SK-N-SH (cell line): Measurements from ENCODE around the gene IFNA6.

Experiments
- EZH2phosphoT487 ChIP-seq: fragments of 200-600 bp; sonication (generic); IDR thresholded peaks from 2 replicates; pipeline ENCODE4 v1.6.1; 2017; ENCODE audit warnings: low read depth, mixed run types, mild to moderate bottlenecking, antibody characterized with exemption, moderate library complexity, borderline replicate concordance
- MAX ChIP-seq: IDR thresholded peaks from 2 replicates; pipeline ENCODE4 v1.4.0; 2012; ENCODE audit warnings: low read depth
- RCOR1 ChIP-seq: fragments of 150-350 bp; IDR thresholded peaks from 2 replicates; pipeline ENCODE4 v1.6.1; 2017; ENCODE audit warnings: antibody characterized with exemption, low read length
- RXRA ChIP-seq: IDR thresholded peaks from 2 replicates; pipeline ENCODE4 v1.4.0; 2012; ENCODE audit warnings: low read depth, mild to moderate bottlenecking, borderline replicate concordance
- TAF1 ChIP-seq: IDR thresholded peaks from 2 replicates; pipeline ENCODE4 v1.6.1; 2012; ENCODE audit warnings: low read depth, mild to moderate bottlenecking, low read length, moderate library complexity, borderline replicate concordance
- TF ChIP-seq, protein P1 (sequence below): IDR thresholded peaks from 2 replicates; pipeline ENCODE4 v1.6.1; 2012; ENCODE audit warnings: mild to moderate bottlenecking, low read depth, low read length, moderate library complexity
- TF ChIP-seq, protein P2 (sequence below): fragments of 200-600 bp; sonication (generic); IDR thresholded peaks from 2 replicates; pipeline ENCODE4 v1.6.1; 2017; ENCODE audit warnings: antibody characterized with exemption, mild to moderate bottlenecking, moderate library complexity
- TF ChIP-seq, protein P3 (sequence below): fragments of 150-350 bp; IDR thresholded peaks from 2 replicates; pipeline ENCODE4 v1.6.1; 2017; ENCODE audit warnings: antibody characterized with exemption, low read length, low read depth, borderline replicate concordance
- TF ChIP-seq, protein P4 (sequence below): fragments of 150-350 bp; IDR thresholded peaks from 2 replicates; pipeline ENCODE4 v1.6.1; 2016; ENCODE audit warnings: mild to moderate bottlenecking, low read depth, low read length

DNA sequence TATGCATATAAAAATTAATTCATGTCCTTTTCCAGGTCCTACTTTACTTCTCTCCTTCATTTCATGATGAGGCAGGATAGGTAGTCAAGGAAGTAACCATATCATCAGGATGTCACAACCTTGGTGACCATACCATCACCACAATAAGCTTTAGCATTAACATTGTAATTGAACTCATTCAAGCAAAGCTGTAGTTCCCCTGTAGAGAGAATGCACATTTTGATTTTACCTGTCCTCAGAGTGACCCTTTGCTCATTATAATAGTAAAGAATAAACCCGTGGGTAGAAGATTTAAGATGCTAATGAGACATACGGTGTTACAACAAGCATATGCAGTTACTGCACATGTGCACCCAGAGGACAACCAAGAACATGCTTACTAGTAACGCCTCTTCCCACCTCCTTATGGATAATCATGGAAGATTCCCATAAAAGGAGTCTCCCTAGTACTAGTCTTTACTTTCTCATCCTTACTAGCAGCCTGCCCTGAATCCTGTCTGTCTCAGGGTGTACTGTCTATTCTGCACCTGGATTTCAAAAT, 2.2 kb downstream of the IFNA6 start:
- TF ChIP-seq, protein P1, sequence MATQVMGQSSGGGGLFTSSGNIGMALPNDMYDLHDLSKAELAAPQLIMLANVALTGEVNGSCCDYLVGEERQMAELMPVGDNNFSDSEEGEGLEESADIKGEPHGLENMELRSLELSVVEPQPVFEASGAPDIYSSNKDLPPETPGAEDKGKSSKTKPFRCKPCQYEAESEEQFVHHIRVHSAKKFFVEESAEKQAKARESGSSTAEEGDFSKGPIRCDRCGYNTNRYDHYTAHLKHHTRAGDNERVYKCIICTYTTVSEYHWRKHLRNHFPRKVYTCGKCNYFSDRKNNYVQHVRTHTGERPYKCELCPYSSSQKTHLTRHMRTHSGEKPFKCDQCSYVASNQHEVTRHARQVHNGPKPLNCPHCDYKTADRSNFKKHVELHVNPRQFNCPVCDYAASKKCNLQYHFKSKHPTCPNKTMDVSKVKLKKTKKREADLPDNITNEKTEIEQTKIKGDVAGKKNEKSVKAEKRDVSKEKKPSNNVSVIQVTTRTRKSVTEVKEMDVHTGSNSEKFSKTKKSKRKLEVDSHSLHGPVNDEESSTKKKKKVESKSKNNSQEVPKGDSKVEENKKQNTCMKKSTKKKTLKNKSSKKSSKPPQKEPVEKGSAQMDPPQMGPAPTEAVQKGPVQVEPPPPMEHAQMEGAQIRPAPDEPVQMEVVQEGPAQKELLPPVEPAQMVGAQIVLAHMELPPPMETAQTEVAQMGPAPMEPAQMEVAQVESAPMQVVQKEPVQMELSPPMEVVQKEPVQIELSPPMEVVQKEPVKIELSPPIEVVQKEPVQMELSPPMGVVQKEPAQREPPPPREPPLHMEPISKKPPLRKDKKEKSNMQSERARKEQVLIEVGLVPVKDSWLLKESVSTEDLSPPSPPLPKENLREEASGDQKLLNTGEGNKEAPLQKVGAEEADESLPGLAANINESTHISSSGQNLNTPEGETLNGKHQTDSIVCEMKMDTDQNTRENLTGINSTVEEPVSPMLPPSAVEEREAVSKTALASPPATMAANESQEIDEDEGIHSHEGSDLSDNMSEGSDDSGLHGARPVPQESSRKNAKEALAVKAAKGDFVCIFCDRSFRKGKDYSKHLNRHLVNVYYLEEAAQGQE, result no peak
- TF ChIP-seq, protein P2, sequence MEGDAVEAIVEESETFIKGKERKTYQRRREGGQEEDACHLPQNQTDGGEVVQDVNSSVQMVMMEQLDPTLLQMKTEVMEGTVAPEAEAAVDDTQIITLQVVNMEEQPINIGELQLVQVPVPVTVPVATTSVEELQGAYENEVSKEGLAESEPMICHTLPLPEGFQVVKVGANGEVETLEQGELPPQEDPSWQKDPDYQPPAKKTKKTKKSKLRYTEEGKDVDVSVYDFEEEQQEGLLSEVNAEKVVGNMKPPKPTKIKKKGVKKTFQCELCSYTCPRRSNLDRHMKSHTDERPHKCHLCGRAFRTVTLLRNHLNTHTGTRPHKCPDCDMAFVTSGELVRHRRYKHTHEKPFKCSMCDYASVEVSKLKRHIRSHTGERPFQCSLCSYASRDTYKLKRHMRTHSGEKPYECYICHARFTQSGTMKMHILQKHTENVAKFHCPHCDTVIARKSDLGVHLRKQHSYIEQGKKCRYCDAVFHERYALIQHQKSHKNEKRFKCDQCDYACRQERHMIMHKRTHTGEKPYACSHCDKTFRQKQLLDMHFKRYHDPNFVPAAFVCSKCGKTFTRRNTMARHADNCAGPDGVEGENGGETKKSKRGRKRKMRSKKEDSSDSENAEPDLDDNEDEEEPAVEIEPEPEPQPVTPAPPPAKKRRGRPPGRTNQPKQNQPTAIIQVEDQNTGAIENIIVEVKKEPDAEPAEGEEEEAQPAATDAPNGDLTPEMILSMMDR, result no peak
- TF ChIP-seq RXRA (no peak), MAX (no peak), RCOR1 (no peak), TAF1 (no peak), EZH2phosphoT487 (no peak)
- TF ChIP-seq, protein P3, sequence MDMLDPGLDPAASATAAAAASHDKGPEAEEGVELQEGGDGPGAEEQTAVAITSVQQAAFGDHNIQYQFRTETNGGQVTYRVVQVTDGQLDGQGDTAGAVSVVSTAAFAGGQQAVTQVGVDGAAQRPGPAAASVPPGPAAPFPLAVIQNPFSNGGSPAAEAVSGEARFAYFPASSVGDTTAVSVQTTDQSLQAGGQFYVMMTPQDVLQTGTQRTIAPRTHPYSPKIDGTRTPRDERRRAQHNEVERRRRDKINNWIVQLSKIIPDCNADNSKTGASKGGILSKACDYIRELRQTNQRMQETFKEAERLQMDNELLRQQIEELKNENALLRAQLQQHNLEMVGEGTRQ, result no peak
- TF ChIP-seq, protein P4, sequence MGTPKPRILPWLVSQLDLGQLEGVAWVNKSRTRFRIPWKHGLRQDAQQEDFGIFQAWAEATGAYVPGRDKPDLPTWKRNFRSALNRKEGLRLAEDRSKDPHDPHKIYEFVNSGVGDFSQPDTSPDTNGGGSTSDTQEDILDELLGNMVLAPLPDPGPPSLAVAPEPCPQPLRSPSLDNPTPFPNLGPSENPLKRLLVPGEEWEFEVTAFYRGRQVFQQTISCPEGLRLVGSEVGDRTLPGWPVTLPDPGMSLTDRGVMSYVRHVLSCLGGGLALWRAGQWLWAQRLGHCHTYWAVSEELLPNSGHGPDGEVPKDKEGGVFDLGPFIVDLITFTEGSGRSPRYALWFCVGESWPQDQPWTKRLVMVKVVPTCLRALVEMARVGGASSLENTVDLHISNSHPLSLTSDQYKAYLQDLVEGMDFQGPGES, result no peak
